T1000 (cell line): ENCODE measurements around the gene CLCN5.
A peak's percentile ranks its signal among the peaks of the same experiment; 100 is the strongest.

Experiments
- DNase-seq: peaks from one replicate; lab custom pipeline; 2025; ENCODE audit warnings: mixed read lengths; lab: John Stamatoyannopoulos, UW

Gene CLCN5

DNA sequence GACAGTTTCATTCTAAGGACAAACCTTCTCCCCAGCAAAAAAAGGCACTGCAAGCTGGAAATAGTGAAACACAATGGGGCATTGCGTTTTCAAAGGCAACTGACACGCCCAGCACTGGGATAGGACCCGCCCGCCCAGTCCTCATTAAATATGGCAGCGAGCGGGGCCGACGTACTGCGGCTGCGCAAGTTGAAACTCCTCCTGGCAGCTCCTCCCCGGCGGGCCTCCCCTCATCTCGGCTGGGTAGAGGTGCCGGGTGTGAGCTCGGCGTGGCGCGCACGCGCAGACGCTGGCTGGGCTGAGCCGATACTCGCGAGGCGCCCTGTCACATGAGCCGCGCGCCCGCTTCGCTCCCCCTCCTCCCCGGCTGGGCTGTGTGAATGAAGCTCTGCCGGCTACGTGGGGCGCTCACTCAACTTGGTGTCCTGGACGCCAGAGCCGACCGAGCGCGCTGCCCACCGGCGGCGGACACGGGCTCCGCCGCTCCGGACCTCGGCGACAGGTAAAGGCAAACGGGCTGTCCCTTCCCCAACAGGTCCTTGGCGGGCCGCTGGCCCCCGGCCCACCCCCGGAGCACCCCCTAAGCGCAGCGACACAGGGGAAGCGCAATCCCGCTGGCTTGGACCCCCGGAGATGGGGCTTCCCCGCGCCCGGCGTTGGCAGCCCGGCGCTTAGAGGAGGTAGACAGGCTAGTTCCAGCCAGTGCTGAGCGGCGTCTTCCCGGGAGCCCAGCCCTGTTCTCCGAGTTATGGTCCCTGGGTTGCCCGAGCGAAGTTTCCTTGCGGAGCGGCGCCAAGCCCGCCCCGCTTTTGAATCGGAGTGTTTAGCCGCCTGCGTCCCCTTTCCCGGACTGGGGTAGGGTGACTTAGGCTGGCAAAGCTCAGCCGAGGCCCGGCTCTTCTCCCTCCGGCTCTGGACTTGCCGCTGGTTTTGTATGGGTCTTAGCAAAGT is at the start of gene CLCN5:
Gene CLCN5, plus strand, starts transcription at position 306 of the 951 bp plus-strand sequence. CDS start 2,703 bp downstream, outside the sequence.
- DNase-seq, result peak; percentile 97

DNA sequence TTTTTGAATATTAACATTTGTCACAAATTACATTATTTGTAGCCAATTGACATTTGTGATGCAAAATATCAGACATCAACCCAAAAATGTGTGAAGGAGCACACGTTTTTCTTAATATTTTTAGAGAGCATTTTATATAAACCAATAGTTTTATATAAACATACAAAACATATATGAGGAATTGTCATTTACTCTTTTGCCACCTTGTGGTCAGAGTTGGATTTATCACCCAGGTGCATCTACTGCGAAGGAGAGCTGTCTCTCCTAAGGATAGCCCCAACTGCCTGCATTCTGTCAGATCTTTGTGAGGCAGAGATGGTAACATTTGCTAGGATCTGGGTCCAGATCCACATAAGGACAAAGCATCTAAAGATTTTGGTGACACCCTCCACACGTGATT is 45.6 kb upstream of the CLCN5 start:
- DNase-seq, result no peak

DNA sequence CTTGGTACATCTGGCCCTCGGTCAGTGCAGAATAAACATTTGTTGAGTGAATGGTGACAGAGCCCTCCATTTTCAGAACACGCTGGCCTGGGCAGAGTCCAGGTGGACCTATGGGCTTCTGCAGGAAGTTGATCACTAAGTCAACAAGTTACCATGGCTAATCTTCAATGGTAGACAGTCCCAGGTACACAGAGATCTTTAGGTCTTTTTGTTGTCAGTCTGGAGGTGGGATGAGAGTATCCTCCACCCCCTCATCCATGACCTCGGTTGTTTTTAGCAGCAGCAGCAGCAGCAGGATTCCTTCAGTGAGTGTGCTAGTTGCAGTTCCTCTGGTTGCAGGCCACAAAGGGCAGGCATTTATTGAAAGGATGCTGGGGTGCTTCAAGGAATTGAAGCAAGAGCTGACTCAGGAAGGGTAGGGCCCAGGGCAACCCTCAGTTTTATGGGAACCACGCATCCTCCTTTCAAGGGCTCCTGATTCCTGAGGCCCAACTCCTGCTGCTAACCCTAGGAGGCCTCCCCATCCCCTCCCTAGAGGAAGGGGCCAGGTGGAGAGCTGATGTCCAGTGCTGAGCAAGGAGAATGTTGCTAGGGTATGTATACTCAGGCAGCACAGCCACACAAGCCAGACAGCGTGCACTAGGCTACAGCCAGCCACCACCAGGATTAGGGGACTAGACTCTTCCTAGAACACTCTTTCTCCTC is 44.8 kb upstream of the CLCN5 start:
- DNase-seq, result no peak

DNA sequence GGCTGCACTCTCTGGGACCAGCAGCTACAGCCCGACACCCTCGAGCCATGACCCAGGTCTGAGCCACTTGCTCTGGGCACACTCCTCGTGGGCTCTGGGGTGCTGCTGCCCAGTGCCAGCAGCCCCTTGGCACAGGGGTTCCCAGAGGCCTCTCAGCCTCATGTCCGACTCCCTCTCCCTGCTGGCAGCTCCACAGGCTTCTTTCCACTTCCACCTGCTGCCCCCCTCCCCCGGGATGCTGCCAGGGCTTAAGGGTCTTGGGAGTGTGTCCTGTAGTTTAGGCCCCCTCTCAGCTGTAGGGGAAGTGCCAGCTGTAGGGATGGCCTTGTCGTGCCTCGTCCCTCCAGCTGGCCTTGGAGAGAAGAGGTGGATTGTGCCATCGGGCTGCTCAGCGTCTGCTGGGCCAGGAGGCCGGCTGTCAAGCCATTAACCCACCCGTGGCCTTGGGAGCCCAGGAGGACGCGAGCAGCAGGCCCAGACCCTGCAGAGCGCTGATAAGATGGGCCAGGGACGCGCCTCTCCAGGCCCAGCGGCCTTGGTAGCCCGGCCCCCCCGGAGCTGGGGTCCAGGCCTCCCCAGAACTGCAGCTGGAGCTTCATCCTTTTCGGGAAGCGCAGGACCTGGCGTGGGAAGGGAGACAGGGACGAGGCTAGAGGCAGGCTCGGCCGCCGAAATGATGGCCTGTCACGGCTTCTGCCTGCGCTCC is 44.1 kb upstream of the CLCN5 start:
- no peak for DNase-seq

DNA sequence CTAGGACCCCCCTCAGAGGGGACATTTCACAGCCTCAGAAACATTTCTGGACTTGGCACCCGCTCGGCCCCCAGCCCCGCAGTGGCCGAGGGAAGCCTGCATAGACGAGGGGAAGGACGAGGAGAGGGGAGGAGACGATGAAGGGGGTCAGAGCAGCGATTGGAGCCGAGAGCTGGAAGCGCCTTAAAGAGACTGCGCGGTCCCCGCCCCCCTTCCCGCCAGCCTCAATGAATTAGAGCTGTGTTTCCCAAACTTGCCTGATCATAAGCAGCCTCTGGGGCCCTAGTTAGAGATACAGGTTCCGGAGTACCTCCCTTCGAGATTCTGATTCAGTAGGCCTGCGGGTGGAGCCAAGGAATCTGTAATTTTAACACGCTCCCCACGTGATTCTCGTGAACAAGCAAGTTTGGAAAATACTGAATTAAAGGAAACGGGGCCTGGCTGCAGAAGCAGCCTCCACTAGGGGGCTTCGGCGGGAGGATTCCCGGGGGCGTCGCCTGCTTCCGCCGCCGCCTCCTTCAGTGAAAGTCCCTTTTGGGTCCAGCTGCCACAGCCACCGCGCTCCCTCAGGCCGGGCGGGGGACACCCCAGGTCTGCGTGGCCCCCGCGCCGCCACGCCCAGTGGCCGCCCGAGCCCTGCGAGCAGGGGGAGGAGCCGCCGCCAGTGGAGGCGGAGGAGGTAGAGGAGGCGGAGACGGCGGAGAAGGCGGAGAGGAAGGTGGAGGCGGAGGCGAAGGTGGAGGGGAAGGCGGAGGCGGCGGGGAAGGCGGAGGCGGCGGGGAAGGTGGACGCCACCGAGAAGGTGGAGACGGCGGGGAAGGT is 43.4 kb upstream of the CLCN5 start, which contains the start of gene USP27X:
Gene USP27X, plus strand, starts transcription at position 651 of the 822 bp plus-strand sequence. CDS start 824 bp downstream, outside the sequence.
- DNase-seq, result peak; percentile 80

DNA sequence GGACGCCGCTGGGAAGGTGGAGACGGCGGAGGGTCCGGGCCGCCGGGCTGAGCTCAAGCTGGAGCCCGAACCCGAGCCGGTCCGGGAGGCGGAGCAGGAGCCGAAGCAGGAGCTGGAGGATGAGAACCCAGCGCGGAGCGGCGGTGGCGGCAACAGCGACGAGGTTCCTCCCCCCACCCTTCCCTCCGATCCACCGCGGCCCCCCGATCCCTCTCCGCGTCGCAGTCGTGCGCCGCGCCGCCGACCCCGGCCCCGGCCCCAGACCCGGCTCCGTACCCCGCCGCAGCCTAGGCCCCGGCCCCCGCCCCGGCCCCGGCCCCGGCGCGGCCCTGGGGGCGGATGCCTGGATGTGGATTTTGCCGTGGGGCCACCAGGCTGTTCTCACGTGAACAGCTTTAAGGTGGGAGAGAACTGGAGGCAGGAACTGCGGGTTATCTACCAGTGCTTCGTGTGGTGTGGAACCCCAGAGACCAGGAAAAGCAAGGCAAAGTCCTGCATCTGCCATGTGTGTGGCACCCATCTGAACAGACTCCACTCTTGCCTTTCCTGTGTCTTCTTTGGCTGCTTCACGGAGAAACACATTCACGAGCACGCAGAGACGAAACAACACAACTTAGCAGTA is 42.6 kb upstream of the CLCN5 start:
- DNase-seq, result no peak

DNA sequence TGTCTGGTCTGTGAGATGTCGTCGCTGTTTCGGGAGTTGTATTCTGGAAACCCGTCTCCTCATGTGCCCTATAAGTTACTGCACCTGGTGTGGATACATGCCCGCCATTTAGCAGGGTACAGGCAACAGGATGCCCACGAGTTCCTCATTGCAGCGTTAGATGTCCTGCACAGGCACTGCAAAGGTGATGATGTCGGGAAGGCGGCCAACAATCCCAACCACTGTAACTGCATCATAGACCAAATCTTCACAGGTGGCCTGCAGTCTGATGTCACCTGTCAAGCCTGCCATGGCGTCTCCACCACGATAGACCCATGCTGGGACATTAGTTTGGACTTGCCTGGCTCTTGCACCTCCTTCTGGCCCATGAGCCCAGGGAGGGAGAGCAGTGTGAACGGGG is 41.7 kb upstream of the CLCN5 start:
- no peak for DNase-seq

DNA sequence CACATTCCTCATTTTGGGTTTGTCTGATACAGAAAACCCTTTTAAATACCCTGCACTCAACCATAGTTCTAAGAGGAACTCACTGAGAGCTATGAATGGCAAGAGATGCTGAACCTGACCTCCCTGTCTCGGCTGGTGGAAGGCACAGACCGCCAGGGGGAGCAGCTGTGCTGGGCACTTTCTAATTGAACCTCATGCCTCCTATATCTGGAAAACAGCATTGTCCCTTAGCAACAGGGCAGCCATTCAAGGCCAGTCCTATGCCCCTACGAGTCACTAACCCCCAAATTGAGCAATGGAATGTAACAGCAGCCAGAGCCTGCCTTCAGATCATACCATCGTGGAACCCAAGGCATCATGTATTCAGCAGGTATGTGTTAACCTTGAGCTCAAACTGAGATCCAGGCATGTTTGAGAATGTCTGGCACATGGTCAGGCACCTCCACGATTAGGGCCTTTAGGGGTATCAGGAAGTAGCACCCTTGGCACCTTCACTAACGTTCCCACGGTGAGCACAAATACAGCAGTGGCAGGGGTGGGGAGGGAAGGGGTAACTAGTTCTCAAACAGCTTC is 38.0 kb upstream of the CLCN5 start:
- no peak for DNase-seq

DNA sequence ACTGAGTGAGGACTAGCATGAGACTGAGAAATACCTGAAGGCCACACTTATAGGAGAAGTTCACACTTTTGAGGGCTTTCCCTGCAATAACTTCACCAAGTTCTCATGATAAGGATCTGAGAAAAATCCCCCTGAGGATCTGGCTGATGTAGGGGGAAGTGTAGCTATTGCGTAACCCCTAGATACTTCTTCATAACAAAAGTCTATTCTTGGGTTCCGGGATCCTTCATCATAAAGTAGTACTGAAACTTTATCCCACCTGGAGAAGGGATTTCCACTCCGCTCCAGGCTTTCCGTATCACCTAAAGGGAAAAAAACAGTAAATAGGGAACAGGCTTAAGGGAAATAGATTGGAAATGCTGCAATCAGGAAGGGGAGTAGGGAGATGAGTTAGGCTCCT is 29.9 kb upstream of the CLCN5 start:
- DNase-seq, result no peak

DNA sequence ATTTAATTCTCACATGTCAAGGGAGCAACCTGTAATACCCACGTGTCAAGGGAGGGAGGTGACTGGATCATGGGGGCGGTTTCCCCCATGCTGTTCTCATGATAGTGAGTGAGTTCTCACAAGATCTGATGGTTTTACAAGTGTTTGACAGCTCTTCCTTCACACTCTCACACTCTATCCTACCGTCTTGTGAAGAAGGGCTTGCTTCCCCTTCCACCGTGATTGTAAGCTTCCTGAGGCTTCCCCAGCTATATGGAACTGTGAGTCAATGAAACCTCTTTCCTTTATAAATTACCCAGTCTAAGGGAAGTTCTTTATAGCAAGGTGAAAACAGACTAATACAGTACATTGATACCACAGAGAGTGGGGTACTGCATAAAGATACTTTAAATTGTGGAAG is 25.4 kb upstream of the CLCN5 start:
- no peak for DNase-seq

DNA sequence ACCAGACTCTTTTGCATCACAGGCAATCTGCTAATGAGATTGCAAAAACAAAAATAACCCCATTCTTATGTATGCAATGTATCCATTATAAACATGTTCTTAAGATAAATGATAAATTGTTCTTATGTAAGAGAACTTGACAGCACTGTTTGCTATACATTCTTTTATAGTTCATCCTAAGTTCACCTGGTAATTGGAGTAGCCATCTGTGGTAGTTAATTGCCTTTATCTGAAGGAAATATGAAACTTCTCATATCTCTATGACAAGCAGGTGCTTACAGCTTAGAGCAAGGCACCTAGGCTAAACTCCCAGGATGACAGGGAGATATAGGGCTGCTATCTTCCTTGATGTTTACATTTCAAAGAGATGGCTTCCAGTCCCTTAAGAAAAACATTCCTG is 21.3 kb upstream of the CLCN5 start:
- DNase-seq, result no peak

DNA sequence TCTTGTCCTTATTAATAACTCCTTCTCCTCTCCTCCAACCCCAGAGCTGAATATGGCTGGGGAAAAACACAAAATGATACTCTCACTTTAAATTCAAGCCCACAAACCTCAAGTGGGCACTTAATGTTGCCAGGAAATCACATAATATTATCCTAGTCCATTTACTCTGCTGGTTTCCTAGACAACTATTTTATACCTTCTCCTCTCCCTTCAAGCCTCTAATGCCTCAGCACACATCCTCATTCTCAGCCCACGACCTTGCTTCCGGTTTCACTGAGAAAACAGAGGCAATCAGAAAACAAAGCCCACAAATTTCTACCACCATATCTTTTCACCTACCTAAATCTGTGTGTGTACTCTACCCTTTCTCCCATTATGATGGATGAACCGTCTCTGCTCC is 12.1 kb upstream of the CLCN5 start:
- no peak for DNase-seq

DNA sequence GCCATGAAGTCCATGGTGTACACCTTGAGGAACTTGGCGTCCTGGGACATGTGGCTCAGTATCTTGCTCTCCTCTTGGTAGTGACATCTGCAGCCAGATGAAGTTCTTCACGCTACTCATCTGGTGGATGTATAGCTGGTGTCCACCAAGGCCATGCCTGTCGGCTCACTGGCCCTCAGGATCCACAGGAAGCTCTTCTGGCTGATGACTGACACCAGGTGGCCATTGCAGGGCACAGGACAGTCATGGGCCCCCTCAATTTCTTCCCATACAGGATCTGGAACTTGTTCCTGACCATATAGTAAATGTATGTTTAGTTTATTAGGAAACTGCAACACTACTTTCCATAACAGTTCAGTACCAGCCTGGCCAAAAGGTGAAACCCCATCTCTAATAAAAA is 10.3 kb upstream of the CLCN5 start:
- DNase-seq, result no peak

DNA sequence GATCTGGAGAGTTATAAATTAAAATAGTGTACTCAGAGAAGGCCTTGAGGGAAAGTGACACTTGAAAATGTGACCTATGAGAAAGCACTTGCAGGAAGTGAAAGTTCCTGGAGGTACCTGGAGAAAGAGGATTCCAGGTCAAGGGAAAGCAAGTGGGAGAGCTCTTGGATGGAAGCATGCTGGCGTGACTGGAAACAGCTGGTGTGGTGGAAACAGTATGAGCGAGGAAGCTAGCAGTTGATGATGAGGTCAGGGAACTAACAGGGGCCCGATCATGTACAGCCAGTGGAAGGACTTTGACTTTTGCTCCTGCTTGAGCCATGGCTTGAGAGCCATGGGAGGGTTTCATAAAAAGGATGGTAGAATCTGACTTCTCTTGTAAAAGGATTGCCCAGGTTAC is 9.5 kb upstream of the CLCN5 start:
- DNase-seq, result no peak

DNA sequence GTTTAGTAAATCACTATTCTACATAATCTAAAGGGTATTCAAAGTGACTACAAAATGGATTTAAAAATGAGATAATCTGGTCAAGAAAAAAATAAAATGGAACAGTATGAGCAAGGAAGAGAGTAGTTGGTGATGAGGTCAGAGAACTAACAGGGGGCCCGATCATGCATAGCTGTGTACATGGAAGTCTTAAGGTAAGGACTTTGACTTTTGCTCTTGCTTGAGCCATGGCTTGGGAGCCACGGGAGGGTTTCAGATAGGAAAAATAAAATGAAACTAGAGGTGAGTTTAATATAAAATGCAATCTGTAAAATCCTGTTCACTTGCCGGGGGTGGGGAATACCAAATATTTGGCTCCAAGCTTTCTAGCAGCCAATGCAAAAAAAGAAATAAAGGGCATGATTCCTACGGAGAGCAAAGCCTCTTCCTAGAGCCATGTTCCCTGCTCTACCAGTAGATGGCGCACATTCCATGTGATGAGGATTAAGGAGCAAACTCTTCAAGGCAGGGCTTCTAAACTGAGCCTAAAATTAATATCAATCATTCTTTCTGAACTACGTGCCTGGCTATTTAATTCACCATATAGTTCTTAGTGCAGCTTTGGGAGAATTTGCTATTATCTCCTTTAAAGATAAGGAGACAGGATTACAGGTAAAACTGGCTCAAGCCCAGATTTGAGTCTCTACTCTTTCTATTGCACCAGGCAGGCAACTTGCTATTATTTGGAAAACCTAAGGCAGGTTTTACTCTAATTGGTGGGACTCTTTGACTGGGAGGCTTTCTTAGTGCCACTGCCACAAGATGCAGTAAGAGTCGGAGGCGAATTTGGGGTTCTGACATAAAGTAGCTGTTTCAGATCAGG is 6.8 kb upstream of the CLCN5 start:
- DNase-seq, result peak; percentile 4

DNA sequence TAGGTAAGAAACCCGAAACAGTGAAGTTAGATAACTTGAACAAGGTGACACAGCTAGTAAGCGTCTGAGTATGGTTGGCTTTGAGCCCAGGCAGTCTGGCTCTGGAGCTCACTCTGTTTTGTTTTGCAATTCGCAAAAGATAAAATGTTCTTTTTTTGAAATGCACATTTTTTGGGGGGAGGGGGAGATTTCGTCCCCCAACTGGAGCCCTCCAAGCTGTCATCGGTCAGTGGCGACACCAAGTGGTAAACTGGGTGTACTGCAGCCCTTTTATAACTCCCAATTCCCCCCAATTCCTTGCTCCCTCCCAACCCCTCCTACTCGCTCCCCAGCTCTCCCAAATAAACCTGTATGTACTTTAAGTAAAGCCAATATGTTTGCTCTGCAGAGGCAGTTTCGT is 2.8 kb upstream of the CLCN5 start:
- DNase-seq, result no peak

DNA sequence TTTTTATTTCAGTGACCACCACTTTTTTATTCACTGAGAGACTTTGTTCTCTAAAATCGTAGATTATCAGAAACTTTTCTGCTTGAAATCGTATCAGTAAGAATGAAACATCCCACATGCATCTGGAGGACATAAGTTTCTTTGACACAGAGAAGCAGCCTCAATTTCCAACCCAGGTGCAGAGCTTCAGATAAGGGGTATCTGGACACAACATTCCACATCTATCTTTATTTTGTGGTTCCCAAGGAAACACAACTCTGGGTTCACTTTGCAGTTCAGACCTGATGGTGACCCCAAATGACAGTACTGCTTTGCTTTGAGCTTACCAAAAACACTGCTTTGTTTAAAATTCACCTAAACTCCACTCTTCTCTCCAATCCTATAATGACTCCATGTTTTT is 1.3 kb upstream of the CLCN5 start:
- DNase-seq, result no peak

DNA sequence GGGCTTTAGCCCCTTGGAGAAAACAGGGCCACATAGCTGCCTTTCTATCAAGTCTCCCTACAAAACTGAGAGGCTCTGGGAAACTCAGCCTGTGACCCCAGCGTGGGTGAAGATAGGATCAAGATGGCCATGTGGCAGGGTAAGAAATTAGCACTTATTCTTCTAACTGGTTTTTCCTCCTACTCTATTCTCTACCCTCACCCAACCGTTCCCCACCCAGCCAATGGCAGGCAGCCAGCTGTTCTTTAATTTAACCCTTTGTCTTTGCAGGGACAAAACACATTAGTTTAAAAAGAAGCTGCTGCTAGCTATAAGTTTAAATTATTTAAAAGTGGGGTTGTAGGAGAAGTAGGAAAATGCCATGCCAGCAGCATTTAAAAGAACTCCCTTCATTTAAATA is 2.8 kb downstream of the CLCN5 start:
- no peak for DNase-seq

DNA sequence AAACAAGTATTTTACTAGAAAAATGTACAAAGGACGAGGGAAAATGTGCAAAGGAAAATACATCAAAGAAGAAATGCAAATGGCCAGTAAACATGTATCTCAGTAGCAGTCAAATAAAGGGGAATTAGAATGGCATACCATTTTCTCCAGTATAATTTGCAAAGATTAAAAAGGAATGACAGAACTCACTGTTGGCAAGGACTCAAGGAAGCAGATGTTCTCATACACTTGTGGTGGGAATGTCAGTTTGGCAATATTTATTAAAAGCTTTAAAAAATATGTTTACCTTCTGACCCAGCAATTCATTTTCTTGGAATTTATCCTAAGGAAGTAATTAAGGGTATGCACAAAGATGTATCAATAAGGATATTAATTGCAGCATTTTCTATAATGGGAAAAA is 7.6 kb downstream of the CLCN5 start:
- no peak for DNase-seq

DNA sequence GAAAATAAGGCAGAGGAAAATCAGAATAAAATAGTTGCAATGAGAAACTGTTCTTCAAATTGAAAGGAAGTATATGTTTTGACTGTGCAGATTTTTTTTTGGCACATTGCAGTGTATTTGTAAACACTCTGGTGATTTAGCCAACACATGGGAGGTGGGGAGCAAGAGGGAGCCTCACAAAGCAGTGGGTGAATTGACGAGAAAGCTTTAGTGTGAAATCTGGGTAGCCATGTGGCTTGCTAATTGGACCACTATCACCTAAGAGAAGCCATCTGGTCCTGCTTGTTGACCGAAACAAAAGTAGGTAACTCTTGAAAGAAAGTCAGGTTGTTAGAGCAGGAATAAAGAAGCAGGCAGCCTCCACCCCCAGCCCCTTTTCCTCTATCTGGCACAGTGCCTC is 10.4 kb downstream of the CLCN5 start:
- no peak for DNase-seq
